ENCODE data around the gene DXO.

DNA sequence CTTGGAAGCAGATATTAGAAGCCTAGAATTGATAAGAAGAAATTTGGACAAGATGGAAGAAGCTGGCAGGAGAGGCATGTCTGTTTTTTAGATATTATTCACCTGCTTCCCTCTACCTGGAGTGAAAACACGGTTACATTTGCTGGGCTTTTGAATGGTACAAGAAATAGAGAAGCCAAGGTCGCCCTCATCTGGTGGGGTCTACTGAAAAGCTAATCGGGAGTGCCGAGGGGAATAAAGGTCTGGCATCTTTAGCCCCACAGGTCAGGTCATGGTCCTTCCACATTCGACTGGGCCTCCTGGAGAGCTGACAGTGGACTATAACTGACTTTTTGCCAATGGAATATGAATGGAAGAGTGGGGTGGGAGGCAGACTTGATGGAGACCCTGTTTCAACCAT lies 49.0 kb downstream of the DXO start:
- TF ChIP-seq POLR2A (IDR thresholded peaks at IDR 0.05) (no peak), POLR2AphosphoS5 (IDR thresholded peaks at IDR 0.05) (no peak), EP300 (IDR thresholded peaks at IDR 0.05; ENCODE audit: low read depth) (no peak)
- TF ChIP-seq, protein P1, sequence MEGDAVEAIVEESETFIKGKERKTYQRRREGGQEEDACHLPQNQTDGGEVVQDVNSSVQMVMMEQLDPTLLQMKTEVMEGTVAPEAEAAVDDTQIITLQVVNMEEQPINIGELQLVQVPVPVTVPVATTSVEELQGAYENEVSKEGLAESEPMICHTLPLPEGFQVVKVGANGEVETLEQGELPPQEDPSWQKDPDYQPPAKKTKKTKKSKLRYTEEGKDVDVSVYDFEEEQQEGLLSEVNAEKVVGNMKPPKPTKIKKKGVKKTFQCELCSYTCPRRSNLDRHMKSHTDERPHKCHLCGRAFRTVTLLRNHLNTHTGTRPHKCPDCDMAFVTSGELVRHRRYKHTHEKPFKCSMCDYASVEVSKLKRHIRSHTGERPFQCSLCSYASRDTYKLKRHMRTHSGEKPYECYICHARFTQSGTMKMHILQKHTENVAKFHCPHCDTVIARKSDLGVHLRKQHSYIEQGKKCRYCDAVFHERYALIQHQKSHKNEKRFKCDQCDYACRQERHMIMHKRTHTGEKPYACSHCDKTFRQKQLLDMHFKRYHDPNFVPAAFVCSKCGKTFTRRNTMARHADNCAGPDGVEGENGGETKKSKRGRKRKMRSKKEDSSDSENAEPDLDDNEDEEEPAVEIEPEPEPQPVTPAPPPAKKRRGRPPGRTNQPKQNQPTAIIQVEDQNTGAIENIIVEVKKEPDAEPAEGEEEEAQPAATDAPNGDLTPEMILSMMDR (IDR thresholded peaks at IDR 0.05): no peak
